Measurements from ENCODE around the gene FZD10.

FZD10 gene

DNA sequence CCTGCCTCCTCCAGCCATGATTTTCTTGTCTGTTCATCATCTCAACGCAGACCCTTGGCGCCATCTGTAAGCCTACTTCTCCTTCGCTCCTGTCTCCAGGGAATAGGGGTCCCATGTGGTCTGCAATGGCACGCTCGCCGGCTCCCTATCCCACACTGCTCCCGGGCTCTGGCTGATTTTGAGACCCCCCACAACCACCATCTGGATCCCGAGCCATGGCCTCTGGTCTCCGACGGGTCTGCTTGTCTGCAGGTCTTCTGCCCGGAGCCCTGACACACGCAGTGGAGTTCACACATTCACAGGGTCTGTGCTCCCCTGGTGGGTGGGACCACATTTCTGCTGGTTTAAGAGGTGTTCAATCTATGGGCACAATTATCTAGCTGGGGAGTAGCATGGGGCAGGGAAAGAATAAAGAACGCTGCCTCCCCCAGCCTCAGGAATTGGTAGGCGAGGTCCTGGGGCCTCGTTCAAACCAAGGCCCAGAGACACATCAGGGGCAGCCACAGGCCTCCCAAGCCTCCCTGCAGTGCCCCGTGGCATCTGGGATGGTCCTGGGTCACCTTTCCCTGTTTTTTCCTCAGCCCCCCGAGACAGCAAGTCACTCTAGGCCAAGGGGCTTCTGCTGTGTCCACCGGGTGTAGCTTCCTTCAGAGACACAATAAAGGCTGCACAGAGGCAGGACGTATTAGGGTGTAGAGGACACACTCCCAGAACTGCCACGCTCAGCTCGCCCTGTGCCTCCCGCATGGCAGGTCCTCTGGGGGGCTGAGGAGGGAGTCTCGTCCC, 21.5 kb downstream of the FZD10 start:
- no peak for DNase-seq

DNA sequence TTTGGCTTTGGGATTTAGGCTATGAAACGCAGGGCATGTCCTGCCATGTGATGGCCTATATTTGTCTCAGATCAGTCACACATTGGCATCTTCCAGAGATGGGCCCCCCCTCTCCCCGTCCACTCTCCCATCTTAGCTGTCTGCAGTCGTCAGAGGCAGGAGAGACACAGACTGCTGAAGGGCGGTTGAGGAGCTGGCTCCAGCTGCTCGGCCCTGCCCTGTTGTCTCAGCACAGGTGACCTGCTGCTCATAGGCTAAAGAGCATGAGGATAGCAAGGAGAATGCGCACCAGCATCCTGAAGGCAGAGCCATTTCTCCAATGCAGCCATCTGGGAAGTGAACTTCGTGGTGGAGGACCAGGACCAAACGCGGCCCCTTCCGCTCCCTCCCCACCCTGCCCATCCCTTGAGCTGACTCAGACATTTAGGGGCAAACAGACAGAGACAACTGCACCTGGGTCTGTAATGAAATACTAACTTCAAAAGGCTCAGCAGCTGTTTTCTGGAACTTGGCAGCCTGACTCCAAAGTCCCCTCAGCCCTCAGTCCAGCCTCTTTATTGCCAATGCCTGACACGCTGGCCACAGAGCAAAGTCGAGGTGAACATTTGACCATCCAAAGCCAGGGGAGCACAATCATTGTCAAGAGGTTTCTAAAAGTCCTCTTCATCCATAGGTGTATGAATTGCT, 22.3 kb downstream of the FZD10 start:
- peak in 1 of 2 experiments; percentile 16 for DNase-seq

DNA sequence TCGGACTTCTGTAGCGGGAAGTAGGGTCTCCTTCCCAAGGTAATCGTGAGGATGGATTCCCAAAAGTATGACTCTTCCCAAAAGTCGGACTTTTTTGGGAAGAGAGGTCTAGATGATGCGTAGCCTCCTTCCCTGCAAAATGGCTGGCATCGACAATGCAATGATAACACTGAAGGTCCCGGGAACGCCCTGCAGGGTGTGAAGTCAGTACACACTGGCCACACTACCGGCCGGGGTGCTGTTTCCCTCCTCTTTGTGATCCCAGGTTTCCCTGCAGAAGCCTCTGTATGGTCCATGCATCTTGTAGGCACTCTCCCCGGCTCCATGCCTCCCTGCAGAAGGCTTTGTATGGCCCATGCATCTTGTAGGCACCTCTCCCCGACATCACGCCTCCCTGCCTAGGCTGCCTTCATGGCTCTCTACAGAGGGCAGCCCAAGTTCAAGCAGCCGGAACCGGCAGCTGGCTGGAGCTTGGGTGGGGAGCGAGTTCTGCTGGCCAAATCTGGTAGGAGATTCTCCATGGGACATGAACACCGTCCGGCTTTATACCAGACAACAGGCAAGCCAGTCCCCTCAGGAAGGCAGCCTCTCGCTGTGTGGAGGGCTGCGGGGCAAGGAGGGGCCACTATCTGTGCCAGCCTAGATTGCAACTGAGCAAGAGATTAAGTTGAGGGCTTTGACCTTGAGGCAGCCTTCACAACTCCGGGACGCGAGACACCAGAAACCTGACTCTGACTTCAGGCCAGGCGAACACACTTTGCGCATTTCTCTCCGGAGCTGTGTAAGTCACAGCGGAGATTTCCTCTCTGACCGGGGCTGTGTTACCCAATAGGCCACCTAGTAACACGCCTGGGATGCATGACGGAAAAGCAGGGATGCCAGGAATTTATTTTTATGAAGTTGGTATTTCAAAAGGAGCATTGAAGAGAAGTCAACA, 23.5 kb downstream of the FZD10 start:
- DNase-seq, result no peak

DNA sequence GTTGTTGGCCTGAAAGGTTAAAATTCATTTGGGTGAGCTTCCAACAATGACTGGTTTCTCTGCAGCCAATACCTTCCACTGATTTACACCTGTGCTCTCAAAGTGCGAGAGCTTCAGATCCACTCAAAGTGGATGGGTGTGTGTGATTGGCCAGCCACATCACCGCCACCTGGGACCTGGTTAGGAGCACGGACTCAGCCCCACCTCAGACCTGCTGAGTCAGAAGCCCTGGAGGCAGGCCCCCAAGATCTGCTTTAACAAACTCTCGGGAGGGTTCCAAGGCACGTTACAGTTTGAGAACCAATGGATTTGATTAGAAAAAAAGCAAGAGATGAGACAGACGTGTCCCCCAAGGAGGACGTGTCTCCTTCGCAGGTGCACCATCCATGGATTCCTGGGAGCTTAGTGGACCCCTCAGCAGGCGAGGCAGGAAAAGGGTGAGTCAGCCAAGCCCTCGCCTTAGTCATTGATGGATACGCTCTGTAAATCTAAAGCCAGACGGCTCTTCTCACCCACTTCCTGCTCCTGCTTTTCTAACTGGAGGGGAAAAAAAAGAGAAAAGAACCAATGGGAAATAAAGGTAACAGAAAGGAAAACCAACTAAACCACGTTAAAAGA, 24.5 kb downstream of the FZD10 start:
- peak in 1 of 2 experiments; percentile 16 for DNase-seq

DNA sequence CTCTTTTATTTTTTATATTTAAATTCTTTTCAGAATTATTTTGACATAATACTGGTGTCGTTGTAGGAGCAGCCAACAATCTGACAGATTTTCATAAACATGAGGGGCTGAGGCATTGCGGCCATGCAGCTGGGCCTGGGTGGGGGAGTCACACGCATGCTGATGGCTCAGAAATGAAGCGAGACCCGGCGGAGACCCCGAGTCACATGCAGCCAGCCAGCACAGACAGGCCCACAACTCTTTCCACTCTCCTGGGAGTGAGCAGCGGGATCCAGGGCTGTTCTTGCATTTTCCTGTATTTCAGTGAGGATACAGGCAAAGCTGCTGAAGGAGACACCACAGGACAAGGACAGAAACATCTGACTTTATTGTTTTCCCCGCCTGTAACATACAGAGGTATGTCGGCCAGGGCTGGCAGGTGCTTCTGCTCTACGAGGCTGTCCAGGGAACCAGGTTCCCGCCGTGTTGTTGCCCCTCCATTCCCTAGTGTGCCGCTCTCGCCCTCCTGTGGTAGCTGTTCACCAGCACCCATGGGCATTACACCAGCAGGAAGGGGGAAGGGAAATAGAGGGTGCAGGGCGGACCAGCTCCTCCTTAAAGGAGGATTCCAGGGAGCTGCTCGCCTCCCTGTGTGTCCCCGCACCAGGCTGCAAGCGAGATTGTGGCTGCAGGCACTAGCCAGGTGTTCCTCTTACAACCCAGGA, 30.5 kb downstream of the FZD10 start:
- peak; percentile 17 to 45 for DNase-seq

DNA sequence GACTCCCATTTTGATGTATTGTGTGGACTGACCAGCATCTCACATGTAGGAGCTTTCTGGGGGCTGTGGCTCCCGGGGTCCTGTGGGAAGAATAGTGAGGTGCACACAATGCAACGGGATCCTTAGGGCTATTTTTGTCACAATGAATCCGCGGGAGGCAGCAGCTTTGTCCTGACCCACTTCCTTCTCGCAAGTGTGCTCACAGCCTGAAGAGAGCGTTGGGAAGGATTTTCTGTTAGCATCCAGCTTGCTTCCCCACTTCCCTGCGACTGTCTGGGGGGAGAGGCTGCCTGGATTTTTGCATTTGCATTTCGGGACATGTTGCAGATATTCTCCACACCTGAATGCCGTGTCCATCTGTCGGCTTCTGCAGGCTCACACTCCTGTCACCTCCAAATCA, 31.9 kb downstream of the FZD10 start:
- DNase-seq, result no peak

DNA sequence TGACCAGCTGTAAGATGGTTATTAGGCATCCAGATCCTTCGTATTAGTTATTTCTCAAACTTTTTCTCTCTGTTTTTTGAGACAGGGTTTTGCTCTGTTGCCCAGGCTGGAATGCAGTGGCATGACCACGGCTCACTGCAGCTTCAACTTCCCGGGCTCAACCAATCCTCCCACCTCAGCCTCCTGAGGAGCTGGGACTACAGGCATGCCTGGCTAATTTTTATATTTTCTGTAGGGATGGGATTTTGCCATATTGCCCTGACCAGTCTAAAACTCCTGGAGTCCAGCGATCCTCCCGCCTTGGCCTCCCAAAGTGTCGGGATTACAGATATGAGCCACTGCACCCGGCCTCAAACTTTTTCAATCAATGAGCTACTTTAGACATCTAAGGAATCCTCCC, 33.1 kb downstream of the FZD10 start:
- DNase-seq, result no peak

DNA sequence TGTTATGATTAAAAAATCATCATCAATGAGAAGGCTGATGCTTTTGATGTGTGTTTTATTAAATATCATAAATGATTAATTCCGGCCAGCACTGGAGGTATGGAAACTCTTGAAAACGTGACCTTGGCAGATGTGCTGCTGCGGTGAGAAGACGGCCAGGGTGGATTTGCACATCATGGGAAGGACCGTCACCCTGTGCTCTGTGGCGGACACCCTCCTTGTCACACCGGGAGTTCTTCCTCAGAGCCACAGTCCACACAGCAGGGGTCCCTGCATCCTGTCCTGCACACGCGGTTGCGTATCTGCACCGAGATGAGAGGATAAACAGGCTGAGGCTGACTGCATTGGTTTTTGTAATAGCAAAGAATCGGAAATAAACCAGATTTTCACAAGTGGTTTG, 33.5 kb downstream of the FZD10 start:
- DNase-seq, result no peak

DNA sequence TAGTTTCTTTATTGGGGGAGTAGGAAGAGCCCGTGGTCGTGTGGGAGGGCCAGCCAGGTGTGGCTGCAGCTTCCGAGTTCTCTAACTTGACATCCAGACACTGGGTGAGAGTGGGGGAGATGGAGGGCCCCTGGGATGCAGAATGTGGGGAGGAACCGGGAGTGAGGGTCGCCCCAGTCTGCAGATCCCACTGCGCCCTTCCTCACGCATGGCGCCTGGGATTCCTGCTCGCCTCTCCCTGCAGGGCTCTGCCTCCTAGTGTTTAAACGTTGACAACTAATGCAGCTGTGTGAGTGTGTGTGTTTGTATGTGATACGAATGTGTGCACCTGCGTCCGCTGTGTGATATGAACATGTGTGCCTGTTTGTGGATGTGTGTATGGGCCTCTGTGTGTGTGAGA, 34.6 kb downstream of the FZD10 start:
- DNase-seq, result no peak

DNA sequence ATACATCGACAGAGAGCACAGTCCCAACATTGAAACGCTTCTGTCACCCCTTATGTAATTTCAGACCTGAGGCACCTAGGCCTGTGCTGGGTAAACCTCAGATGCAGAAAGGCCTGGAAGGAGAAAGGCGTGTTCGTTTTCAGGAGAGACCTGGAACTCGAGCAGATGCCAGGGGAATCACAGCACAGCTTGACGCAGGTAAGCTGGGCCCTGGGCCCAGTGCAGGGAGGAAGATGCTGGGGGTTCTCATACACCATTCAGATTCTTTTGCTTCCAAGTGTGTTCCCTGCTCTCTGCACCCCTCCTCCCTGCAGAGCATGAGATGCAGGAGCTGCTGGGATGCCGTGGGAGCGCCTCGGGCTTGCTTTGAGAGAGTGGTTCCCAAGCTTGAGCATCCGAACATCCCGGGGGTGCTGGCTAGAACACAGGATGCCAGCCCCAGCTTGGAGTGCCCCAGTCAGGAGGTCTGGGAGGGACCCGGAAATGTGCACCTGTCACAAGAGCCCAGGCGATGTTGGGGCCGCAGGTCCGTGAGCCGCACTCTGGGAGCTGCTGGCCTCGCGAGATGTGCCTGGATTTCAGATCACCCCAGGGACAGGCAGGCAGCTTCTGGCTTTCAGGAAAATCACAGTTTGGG, 35.9 kb downstream of the FZD10 start:
- no peak for DNase-seq

DNA sequence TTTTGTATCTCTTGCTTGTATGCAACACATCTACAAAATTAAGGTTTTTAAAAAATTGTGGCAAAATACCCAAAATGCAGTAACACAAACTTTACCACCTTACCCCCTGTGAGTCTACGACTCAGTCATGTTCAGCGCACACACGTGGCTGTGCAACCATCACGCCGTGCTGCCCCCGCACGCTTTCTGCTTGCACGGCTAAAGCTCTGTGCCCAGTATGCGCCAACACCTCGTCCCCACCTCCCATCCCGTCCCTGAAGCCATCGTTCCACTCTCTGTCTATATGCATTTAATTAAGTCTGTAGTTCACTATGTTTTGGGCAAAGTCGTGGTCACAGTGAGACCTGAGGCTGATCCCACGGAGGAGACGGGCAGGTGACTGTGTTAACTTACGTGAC, 36.4 kb downstream of the FZD10 start:
- DNase-seq, result no peak

DNA sequence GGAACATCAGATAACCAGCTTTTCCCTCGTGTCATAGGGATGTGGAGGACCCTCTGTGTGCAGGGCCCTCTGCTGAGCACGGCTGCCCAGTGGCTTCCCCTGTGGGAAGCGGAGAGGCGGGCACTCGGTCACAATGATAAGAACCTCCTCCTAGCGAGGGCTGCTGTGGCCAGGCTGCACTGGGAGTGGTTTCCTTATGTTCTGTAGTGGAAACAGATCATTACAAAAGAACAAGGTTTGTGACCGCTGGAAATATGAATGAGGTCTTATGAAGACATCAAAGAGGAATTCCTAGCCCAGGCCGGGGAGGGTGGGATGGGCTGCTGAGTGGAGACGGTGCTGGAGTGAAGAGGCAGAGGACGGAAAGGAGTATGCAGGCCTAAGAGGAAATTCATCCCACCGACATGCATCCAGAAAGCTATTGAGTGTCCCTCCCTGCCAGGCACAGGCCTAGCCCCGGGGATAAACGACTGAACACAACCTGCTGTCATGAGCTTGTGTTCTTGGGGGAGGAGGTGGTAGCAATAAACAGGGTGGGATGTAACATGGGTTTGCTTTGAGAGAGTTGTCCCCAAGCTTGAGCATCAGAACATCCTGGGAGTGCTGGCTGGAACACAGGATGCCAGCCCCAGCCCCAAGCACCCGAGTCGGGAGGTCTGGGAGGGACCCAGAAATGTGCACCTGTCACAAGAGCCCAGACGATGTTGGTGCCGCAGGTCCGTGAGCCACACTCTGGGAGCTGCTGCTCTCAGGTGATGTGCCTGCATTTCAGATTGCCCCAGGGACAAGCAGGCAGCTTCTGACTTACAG, 37.5 kb downstream of the FZD10 start:
- no peak for DNase-seq

DNA sequence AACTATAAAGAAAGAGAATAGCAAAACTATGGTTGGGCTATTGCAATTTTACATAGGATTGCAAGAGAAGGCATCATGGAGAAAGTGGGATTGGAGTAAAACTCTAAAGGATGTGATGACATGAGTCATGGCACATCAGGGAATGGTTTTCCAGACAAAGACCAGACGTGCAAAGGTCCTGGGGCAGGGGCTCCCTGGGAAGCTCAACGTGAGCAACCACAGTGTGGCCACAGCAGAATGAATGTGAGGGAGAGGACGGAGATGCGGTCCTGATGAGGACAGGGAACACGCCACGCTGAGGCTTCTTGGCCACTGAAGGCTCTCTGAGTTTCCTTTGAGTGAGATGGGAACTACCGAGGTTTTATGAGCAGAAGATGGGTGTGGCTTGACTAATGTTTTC, 38.2 kb downstream of the FZD10 start:
- no peak for DNase-seq

DNA sequence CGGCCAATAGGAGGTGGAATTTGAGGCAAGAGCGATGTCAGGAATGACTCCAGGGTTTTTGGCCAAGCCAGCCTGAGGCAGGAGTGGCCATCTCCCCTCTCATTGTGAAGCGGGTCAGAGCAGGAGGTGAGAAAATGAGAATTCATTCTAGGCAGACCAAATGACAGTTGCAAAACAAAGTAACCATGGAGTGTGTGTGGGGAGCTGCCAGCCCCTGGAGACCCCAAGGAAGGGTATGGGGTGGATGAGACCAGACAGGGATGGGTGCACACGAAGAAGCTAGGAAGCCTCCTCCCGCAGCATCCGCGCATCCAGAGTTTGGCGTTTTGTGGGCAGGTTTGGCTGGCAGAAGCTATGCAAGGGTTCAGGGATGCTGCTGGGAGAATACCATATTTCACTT, 38.8 kb downstream of the FZD10 start:
- DNase-seq, result no peak

DNA sequence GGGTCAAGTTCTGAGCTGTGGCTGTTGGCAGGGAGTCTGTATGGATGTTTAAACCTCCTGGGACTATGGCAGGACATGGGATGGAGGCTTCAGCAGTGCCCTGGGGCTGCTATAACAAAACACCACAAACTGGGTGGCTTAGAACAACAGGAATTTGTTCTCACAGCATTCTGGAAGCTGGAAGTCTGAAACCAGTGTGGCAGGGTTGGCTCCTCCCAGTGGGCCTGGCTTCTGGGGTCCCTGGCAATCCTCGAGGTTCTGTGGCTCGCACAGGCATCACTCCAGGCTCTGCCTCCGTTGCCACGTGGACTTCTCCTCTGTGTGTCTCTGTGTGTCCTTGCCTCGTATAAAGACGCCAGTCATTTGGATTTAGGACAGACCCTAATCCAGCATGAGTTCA, 39.9 kb downstream of the FZD10 start:
- DNase-seq, result no peak

DNA sequence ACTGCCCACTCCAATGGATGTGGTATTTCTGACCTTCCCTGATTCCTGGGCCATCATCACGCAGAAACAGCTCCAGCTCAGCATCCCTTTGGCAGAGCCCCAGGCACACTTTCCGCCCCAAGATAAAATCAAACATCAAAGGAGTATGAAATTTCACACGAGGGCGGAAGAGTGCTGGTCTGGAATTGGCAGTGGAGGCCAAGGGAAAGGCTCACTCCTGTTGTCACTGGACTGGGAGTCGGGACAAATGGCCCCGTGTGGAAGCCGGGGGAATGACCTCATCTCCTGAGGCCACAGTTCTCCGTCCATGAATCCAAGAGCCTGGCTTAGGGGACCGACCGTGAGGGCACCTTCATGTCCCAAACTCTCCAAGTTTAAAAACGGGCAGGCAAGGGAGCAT, 40.9 kb downstream of the FZD10 start:
- DNase-seq, result no peak

DNA sequence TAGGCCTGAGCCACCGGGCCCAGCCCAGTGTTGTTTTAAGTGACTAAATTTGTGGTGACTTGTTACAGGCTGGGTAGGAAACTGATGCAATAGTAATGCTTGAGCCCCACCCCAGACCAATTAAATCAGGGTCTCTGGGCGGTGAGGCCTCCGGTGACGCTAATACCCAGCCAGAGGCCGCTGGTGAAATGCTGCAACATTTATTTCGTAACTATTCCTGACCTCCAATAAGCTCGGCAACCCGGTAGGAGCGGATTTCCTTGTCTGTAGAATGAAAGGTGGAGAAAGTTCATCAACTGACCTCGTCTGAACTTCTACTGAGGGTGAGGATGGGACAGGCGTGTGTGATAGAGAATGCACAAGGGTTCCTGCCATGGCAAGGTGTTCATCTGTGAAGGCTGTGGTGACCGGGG, 42.3 kb downstream of the FZD10 start:
- DNase-seq, result no peak

DNA sequence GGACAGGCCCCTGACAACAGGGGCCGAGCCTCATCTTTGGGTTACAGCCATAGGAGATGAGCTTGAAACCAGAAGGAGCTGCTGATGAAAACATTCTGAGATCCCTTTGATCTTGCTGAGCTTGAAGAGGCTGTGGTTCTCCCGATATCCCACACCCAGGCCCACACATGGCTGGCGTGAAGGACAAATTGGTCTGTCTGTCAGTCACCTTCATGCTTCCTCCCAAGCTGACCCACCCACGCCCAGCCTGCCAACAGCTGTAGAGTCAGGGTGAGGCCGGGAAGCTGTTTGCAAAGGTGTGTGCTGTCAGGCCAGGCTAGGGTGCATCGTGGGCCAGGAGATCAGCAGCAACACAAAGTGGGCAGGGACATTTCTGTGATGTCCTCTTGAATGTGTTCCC, 43.2 kb downstream of the FZD10 start:
- DNase-seq, result no peak

DNA sequence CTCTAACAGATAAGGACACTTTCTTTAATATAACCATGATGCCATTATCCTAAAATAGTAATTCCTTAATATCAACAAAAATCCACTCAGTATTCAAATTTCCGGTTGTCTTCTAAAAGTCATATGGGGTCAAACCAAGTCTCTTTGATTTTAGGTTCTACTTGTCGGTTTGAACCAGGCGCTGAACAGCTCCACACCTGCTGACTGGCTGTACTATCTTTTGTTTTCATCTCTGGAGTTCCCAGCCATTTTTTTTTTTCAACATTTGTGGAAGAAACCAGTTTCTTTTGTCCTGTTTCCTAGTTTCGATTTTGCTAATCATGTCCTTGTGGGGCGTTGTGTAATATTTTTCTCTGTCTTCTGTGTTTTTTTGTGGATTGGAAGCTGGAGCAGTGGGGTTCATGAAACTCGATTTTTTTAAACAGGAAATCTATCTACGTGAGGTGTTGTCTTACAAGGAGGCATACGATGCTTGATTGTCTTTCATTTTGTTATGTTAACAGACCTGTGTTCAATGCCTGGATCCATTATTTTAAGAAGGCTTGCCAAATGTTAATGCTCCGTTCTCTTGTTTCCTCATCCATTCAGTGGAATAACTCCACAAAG, 50.2 kb downstream of the FZD10 start:
- no peak for DNase-seq

DNA sequence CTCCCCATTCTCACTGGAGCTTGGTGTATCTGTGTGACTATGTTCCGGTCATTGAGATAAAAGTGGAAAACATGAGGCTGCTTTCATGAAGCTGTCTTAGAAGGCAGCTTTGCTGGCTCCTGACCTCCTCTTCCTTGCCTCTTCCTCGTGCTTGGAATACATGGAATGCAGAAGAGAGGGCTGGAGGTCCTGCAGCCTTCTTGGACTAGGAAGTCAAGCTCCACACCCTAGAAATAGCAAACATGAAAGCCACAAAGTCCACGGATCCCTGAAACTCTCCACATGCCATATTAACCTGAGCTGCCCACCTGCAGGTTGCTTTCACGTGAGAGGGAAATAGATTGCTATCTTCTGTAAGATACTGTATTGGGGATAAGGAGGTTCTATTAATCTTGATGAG, 51.0 kb downstream of the FZD10 start:
- no peak for DNase-seq

Data from SHP77 (cell line).